ENCODE measurements around the gene PDE11A. TPM values are rescaled to one million over a fixed set of nuclear protein-coding genes. Genes with fewer than 3 reads are reported as not detected.

Gene PDE11A
- total RNA-seq, 1 experiment from 2014 or later: not detected

- ChIA-PET POLR2A (no interaction called here), CTCF (interaction anchor here (0.9 to 1.6 kb wide), 2 partner anchors 16 to 133 kb away, joined by 3 to 4 read pairs; no protein-coding TSS in a partner anchor)
- H3K4me3 Mint-ChIP-seq (ENCODE audit: unreplicated experiment): no peak overlapping the region
- no peak overlapping the region for H3K27ac Mint-ChIP-seq (ENCODE audit: low read depth, unreplicated experiment)
- no peaks in the 10 kb centered on the region for H3K36me3 Mint-ChIP-seq (ENCODE audit: insufficient read depth, unreplicated experiment)
- H3K4me1 Mint-ChIP-seq (ENCODE audit: insufficient read depth, unreplicated experiment): no peaks in the 10 kb centered on the region
- intact Hi-C loops (cut with micrococcal nuclease): no loop called here
- no peak for DNase-seq (ENCODE audit: unreplicated experiment)
- TF ChIP-seq CTCF (IDR thresholded peaks at IDR 0.05; ENCODE audit: unreplicated experiment): no peak
- BruUV-seq (replicated peaks): no TSS peak
- no peaks in the 10 kb centered on the region for H3K9me3 Mint-ChIP-seq (ENCODE audit: unreplicated experiment)
- no peaks in the 10 kb centered on the region for H3K27me3 Mint-ChIP-seq (ENCODE audit: insufficient read depth, unreplicated experiment)
These were observed 483.9 kb downstream of the PDE11A start for GRCh38 chr2:177588671-177589070.

- intact Hi-C loops (cut with micrococcal nuclease): no loop called here
- H3K36me3 Mint-ChIP-seq (ENCODE audit: insufficient read depth, unreplicated experiment): no peaks in the 10 kb centered on the region
- no peaks in the 10 kb centered on the region for H3K9me3 Mint-ChIP-seq (ENCODE audit: unreplicated experiment)
- CTCF ChIA-PET: no interaction called here
- BruUV-seq (replicated peaks): no TSS peak
- TF ChIP-seq CTCF (IDR thresholded peaks at IDR 0.05; ENCODE audit: unreplicated experiment): no peak
- POLR2A ChIA-PET: no interaction called here
- DNase-seq (ENCODE audit: unreplicated experiment): no peak
- no peaks in the 10 kb centered on the region for H3K4me1 Mint-ChIP-seq (ENCODE audit: insufficient read depth, unreplicated experiment)
- H3K4me3 Mint-ChIP-seq (ENCODE audit: unreplicated experiment): no peak overlapping the region
- H3K27me3 Mint-ChIP-seq (ENCODE audit: insufficient read depth, unreplicated experiment): no peaks in the 10 kb centered on the region
- H3K27ac Mint-ChIP-seq (ENCODE audit: low read depth, unreplicated experiment): no peak overlapping the region
These were observed 485.2 kb downstream of the PDE11A start for GRCh38 chr2:177587371-177587770.

- ChIA-PET CTCF (interaction anchor here (0.6 to 1.6 kb wide), 2 partner anchors 18 to 23 kb away, joined by 3 to 5 read pairs; no protein-coding TSS in a partner anchor), POLR2A (no interaction called here)
- DNase-seq (ENCODE audit: unreplicated experiment): no peak
- Mint-ChIP-seq H3K9me3 (ENCODE audit: unreplicated experiment) (no peaks in the 10 kb centered on the region), H3K27me3 (ENCODE audit: insufficient read depth, unreplicated experiment) (no peaks in the 10 kb centered on the region), H3K4me1 (ENCODE audit: insufficient read depth, unreplicated experiment) (no peaks in the 10 kb centered on the region), H3K36me3 (ENCODE audit: insufficient read depth, unreplicated experiment) (no peaks in the 10 kb centered on the region), H3K27ac (ENCODE audit: low read depth, unreplicated experiment) (no peak overlapping the region), H3K4me3 (ENCODE audit: unreplicated experiment) (no peak overlapping the region)
- intact Hi-C loops (cut with micrococcal nuclease): no loop called here
- BruUV-seq (replicated peaks): no TSS peak
- TF ChIP-seq CTCF (IDR thresholded peaks at IDR 0.05; ENCODE audit: unreplicated experiment): no peak
These were observed 486.4 kb downstream of the PDE11A start for GRCh38 chr2:177586154-177586553.

GRCh38 chr2:177585234-177585863 lies 487.2 kb downstream of the PDE11A start:
- no peaks in the 10 kb centered on the region for H3K9me3 Mint-ChIP-seq (ENCODE audit: unreplicated experiment)
- H3K27ac Mint-ChIP-seq (ENCODE audit: low read depth, unreplicated experiment): no peak overlapping the region
- H3K27me3 Mint-ChIP-seq (ENCODE audit: insufficient read depth, unreplicated experiment): no peaks in the 10 kb centered on the region
- no peak for DNase-seq (ENCODE audit: unreplicated experiment)
- ChIA-PET POLR2A (no interaction called here), CTCF (interaction anchor here (0.6 to 1.6 kb wide), 4 partner anchors 14 to 737 kb away, joined by 3 to 5 read pairs (median 4); no protein-coding TSS in a partner anchor)
- no peaks in the 10 kb centered on the region for H3K36me3 Mint-ChIP-seq (ENCODE audit: insufficient read depth, unreplicated experiment)
- intact Hi-C loops (cut with micrococcal nuclease): no loop called here
- TF ChIP-seq CTCF (IDR thresholded peaks at IDR 0.05; ENCODE audit: unreplicated experiment): no peak
- no peaks in the 10 kb centered on the region for H3K4me1 Mint-ChIP-seq (ENCODE audit: insufficient read depth, unreplicated experiment)
- BruUV-seq (replicated peaks): no TSS peak
- no peak overlapping the region for H3K4me3 Mint-ChIP-seq (ENCODE audit: unreplicated experiment)

All from MCF 10A (cell line).